DMS79 treated with DMSO at 0.1 percent for 48 hours (cell line): ENCODE results near the gene CELF6.

Experiments used
- DNase-seq: peaks from one replicate; lab custom pipeline; 2025; lab: John Stamatoyannopoulos, UW

CELF6 gene

GRCh38 chr15:72319985-72320671 lies at the start of gene CELF6:
Gene CELF6, minus strand, starts transcription at chr15:72320157. Its CDS starts 283 bp downstream, at chr15:72319874.
- DNase-seq = peak; percentile 58

GRCh38 chr15:72368899-72369298 lies 48.9 kb upstream of the CELF6 start:
- no peak for DNase-seq

- no peak for DNase-seq
These were observed 48.4 kb upstream of the CELF6 start for GRCh38 chr15:72368325-72368724.

GRCh38 chr15:72365844-72366243 lies 45.9 kb upstream of the CELF6 start:
- DNase-seq = no peak

GRCh38 chr15:72361176-72361575 lies 41.2 kb upstream of the CELF6 start:
- DNase-seq = no peak

GRCh38 chr15:72358650-72359171 lies 38.8 kb upstream of the CELF6 start:
- no peak for DNase-seq

GRCh38 chr15:72358121-72358520 lies 38.2 kb upstream of the CELF6 start:
- DNase-seq = no peak

GRCh38 chr15:72354496-72354895 lies 34.5 kb upstream of the CELF6 start:
- no peak for DNase-seq

- no peak for DNase-seq
These were observed 33.3 kb upstream of the CELF6 start for GRCh38 chr15:72353266-72353665.

- no peak for DNase-seq
These were observed 25.8 kb upstream of the CELF6 start for GRCh38 chr15:72345806-72346205.

GRCh38 chr15:72345280-72345679 lies 25.3 kb upstream of the CELF6 start:
- no peak for DNase-seq

GRCh38 chr15:72344602-72345001 lies 24.6 kb upstream of the CELF6 start:
- DNase-seq = no peak

GRCh38 chr15:72342385-72342784 lies 22.4 kb upstream of the CELF6 start:
- DNase-seq = peak; percentile 0

GRCh38 chr15:72341361-72341760 lies 21.4 kb upstream of the CELF6 start:
- no peak for DNase-seq

GRCh38 chr15:72340366-72340765 lies 20.4 kb upstream of the CELF6 start:
- no peak for DNase-seq

- DNase-seq = no peak
These were observed 19.8 kb upstream of the CELF6 start for GRCh38 chr15:72339777-72340177.

GRCh38 chr15:72338617-72339321 lies 18.8 kb upstream of the CELF6 start:
- no peak for DNase-seq

- DNase-seq = no peak
These were observed 18.2 kb upstream of the CELF6 start for GRCh38 chr15:72338148-72338547.

GRCh38 chr15:72334842-72335241 lies 14.9 kb upstream of the CELF6 start:
- DNase-seq = no peak

- DNase-seq = no peak
These were observed 11.1 kb upstream of the CELF6 start for GRCh38 chr15:72331021-72331420.

GRCh38 chr15:72323752-72324151 lies 3.8 kb upstream of the CELF6 start:
- DNase-seq = no peak

- no peak for DNase-seq
These were observed 485 bp downstream of the CELF6 start for GRCh38 chr15:72319360-72319984.

- DNase-seq = no peak
These were observed 1.5 kb downstream of the CELF6 start for GRCh38 chr15:72318408-72318942.
